ENCODE measurements around the gene STEAP1B. TPM values are rescaled to one million over a fixed set of nuclear protein-coding genes. Genes with fewer than 3 reads are reported as not detected.

Gene STEAP1B
- total and polyA plus RNA-seq, 2 donors (not counting 3 experiments of a cell fraction or from before 2014, with no cell fraction given), result 32.2 to 46.1 TPM

- Histone ChIP-seq H3K36me3 (ENCODE audit: control insufficient read depth in 2 of 2, extremely low read depth in 1 of 2, insufficient read depth in 2 of 2, low read length in 2 of 2) (no peaks in the 10 kb centered on the region), H3K27ac (ENCODE audit: insufficient read depth, low read depth, low read length) (no peak overlapping the region), H4K20me1 (replicated peaks; ENCODE audit: control insufficient read depth, extremely low read depth, insufficient read depth, low read length) (no peaks in the 10 kb centered on the region), H3K9me1 (replicated peaks; ENCODE audit: control insufficient read depth, extremely low read depth, insufficient read depth, low read length) (no peaks in the 10 kb centered on the region), H3K9me3 (replicated peaks; ENCODE audit: control insufficient read depth, insufficient read depth, low read length) (no peaks in the 10 kb centered on the region), H3K4me2 (ENCODE audit: insufficient read depth, low read length) (no peak overlapping the region), H3K27me3 (ENCODE audit: control insufficient read depth in 2 of 2, insufficient read depth in 2 of 2, low read length in 2 of 2) (no peaks in the 10 kb centered on the region), H3K4me3 (replicated peaks in 1 of 3; ENCODE audit: insufficient read depth in 1 of 3, low read depth in 1 of 3, low read length in 3 of 3) (no peak overlapping the region), H2AFZ (ENCODE audit: low read depth, low read length) (no peak overlapping the region), H3K79me2 (ENCODE audit: control insufficient read depth, insufficient read depth, low read length) (peaks cover 2% of the 10 kb centered on the region), H3K9ac (replicated peaks; ENCODE audit: extremely low read depth, insufficient read depth, low read length) (no peak overlapping the region), H3K4me1 (ENCODE audit: control insufficient read depth, extremely low read depth, insufficient read depth, low read length) (peaks cover 26% of the 10 kb centered on the region)
- CTCF ChIA-PET, result interaction anchor here (1.9 to 2.0 kb wide), 2 partner anchors 10 to 20 kb away, joined by 5 read pairs; no protein-coding TSS in a partner anchor
- DNase-seq (ENCODE audit: low read depth, low spot score) (no peak), FAIRE-seq (no peak)
- dilution Hi-C loops (cut with MboI; ENCODE audit: extremely low pct_ligation_motif_present, low sequenced_read_pairs) (no loop called here), intact Hi-C loops (cut with micrococcal nuclease) (no loop called here)
- no peak for TF ChIP-seq JUN (IDR thresholded peaks at IDR 0.05; ENCODE audit: borderline replicate concordance, insufficient read depth, insufficient read length, low read depth)
- TF ChIP-seq FOS (IDR thresholded peaks at IDR 0.05; ENCODE audit: borderline replicate concordance, insufficient read depth, low read length), result no peak
- no peak for TF ChIP-seq MYC (IDR thresholded peaks at IDR 0.05; ENCODE audit: low read depth, low read length)
- TF ChIP-seq, protein P1, sequence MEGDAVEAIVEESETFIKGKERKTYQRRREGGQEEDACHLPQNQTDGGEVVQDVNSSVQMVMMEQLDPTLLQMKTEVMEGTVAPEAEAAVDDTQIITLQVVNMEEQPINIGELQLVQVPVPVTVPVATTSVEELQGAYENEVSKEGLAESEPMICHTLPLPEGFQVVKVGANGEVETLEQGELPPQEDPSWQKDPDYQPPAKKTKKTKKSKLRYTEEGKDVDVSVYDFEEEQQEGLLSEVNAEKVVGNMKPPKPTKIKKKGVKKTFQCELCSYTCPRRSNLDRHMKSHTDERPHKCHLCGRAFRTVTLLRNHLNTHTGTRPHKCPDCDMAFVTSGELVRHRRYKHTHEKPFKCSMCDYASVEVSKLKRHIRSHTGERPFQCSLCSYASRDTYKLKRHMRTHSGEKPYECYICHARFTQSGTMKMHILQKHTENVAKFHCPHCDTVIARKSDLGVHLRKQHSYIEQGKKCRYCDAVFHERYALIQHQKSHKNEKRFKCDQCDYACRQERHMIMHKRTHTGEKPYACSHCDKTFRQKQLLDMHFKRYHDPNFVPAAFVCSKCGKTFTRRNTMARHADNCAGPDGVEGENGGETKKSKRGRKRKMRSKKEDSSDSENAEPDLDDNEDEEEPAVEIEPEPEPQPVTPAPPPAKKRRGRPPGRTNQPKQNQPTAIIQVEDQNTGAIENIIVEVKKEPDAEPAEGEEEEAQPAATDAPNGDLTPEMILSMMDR (IDR thresholded peaks at IDR 0.05; ENCODE audit: extremely low read depth in 1 of 2, insufficient read depth in 1 of 2, low read depth in 1 of 2, low read length in 2 of 2), result no peak
- no peak for TF ChIP-seq EZH2 (IDR thresholded peaks at IDR 0.05; ENCODE audit: borderline replicate concordance, low read depth, low read length, severe bottlenecking)
- TF ChIP-seq, protein P2, sequence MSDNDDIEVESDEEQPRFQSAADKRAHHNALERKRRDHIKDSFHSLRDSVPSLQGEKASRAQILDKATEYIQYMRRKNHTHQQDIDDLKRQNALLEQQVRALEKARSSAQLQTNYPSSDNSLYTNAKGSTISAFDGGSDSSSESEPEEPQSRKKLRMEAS (IDR thresholded peaks at IDR 0.05; ENCODE audit: insufficient read depth, insufficient read length), result no peak
- no TSS peak for BruUV-seq (replicated peaks)
- POLR2A ChIA-PET, result no interaction called here
Observed at GRCh38 chr7:22420973-22421635, 78.9 kb downstream of the STEAP1B start.
